Activated gamma-delta T cell treated with anti-CD3 and anti-CD28 coated beads, Interleukin-2, amount 50 U/mL, for 16 hours (primary cell): Measurements from ENCODE around the gene ARHGEF18.

Source experiments
- DNase-seq: peaks from one replicate; pipeline ENCODE4 v3.0.0-alpha.2; 2020; ENCODE audit warnings: low read depth

Gene ARHGEF18

DNA sequence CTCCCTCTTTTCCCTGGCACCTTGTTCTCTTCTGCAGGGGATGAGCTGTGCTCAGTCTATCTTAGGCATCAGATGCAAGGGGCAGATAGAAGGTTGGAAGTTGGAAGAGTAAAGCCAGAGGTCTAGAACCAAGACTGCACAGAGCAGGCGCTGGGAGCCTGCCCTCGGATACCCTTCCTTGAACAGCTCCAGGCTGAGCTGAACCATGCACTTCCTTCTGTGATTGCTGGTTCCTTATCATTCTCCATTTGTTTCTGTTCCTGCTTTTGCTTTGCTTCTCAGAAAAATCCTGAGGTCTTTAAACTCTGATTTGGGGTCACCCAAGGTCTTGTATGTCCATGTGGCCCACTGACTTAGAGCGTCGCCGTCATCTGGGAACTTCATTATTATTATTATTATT, 36.3 kb downstream of the ARHGEF18 start:
- no peak for DNase-seq

DNA sequence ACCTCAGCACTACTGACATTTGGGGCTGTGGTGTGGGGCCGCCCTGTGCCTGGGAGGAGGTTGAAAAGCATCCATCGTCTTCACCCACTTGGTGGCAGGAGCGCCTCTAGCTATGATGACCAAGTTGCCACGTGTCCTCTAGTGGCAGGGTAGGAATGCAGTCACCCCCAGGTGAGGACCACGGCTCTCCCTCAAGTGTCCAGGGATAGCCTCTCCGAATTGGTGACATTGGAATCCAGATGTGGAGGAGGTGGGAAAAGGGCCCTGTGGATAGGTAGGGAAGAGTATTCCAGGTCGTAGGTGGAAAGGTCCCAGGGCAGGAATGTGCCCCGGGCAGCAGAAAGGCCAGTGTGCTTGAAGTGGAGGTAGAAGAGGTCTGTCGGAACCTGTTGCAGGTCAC, 37.6 kb downstream of the ARHGEF18 start:
- no peak for DNase-seq

- no peak for DNase-seq
These were observed 38.0 kb downstream of the ARHGEF18 start for GRCh38 chr19:7386769-7387168.

GRCh38 chr19:7391218-7391670, 42.5 kb downstream of the ARHGEF18 start:
- DNase-seq = no peak

- no peak for DNase-seq
These were observed 44.7 kb downstream of the ARHGEF18 start for GRCh38 chr19:7393459-7393858.

DNA sequence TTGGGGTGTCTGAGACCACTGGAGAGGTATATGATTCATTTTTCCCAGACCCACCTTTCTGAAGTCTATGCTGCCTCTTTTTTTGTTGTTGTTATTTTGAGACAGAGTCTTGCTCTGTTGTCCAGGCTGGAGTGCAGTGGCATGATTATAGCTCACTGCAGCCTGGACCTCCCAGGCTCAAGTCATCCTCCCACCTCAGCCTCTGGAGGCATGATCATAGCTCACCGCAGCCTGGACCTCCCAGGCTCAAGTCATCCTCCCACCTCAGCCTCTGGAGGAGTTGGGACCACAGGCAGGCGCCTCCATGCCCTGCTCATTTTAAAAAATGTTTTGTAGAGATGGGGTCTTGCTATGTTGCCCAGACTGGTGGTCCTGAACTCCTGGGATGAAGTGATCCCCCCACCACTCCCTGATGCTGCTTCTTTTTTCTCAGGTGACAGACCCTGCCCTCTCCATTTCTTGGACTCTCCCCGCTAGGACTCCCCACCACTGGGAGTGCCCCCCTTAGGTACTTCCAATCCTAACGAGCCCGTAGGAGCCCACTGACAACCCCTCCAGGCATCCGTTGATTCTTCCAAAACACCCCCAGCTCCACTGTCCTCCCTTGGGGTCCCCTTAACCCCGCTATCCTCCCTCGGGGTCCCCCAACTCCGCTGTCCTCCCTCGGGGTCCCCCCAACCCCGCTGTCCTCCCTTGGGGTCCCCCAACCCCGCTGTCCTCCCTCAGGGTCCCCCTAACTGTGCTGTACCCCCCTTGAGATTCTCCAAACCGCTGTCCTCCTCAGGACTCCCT, 45.4 kb downstream of the ARHGEF18 start:
- DNase-seq = no peak

- peak; percentile 86 for DNase-seq
These were observed 46.1 kb downstream of the ARHGEF18 start for GRCh38 chr19:7394731-7395359.

- DNase-seq = no peak
These were observed 46.8 kb downstream of the ARHGEF18 start for GRCh38 chr19:7395360-7396066.

GRCh38 chr19:7397687-7398086, 49.0 kb downstream of the ARHGEF18 start:
- DNase-seq = no peak
